ENCODE measurements around the gene ARHGAP10.

- no peak for TF ChIP-seq CTCF (conservative IDR thresholded peaks at IDR 0.05; ENCODE audit: low read depth, low read length)
- TF ChIP-seq EZH2 (IDR thresholded peaks at IDR 0.05; ENCODE audit: borderline replicate concordance, low read depth, low read length, poor library complexity, severe bottlenecking), result no peak
Measured at GRCh38 chr4:147829401-147830101, 97.7 kb downstream of the ARHGAP10 start.

All from A673 (cell line).